ENCODE data around the gene ITGB1BP2.
A peak's percentile ranks its signal among the peaks of the same experiment; 100 is the strongest.
"Not testable (repeated sequence)": the region's sequence is repeated elsewhere in the genome, so short reads cannot be mapped to it uniquely, and the experiment has no call there.

Gene ITGB1BP2

DNA sequence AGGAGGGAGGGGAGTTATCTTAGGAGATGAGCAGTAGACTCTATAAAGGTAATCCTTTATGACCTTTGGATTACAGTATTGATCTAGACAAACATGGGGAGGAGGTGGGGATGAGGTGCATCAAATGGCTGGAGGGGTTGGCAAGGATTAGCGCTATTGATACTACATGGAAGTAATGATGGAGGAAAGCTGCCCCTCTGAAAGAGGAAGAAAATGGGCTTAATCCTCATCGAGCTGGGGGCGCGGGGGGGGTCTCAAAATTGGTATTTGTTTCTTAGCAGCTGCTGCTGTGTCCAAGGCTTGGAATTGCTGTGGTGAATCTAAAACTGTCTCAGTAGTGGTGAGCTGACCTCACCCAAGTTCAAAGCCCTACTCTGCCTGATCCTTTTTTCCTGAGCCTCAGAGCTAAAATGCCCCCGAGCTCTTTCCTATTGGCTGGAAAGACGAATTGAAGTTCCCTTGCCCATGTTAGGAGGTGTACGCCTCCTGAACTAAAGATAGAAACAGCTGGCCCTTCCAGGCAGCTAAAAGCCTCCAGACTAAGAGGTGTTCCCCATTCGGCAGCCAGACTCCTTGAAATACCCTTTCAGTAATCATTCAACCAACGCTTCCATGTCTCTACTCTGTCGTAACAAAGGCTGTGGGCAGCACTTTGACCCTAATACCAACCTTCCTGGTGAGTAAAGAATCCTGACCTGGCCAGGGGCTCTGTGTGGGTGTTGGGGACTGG lies at the start of gene ITGB1BP2:
Gene ITGB1BP2 (plus strand): TSS at position 556 of the 730 bp plus-strand sequence. CDS start 57 bp downstream, at position 613.
- no peak for DNase-seq (ENCODE audit: low read depth)

DNA sequence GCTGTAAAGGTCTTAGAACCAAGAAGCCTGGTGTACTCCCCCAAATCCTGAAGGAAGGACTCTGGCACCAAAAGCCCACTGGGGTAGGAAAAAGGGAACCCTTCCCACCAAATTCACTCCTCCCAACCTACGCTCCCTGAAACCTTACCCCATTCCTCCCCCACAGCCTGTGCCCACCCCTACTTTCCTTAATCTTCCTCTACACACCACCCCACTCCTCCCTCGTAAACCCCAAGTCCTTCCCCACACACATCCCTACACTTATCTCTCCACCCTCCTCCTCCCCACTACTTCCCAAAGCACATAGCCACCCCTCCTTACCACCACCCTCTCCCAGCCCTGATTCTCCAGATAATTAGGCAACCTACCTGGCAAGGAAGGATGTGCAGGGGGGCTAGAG lies 49.3 kb upstream of the ITGB1BP2 start:
- DNase-seq (ENCODE audit: low read depth): no peak

GRCh38 chrX:71253253-71254091 lies 48.1 kb upstream of the ITGB1BP2 start:
- no peak for DNase-seq (ENCODE audit: low read depth)

GRCh38 chrX:71254092-71254963 lies 47.2 kb upstream of the ITGB1BP2 start, which contains the start of gene ZMYM3:
Gene ZMYM3, minus strand, starts transcription at chrX:71254140. Its CDS starts 885 bp downstream, at chrX:71253255.
- DNase-seq (ENCODE audit: low read depth): peak; percentile 22

DNA sequence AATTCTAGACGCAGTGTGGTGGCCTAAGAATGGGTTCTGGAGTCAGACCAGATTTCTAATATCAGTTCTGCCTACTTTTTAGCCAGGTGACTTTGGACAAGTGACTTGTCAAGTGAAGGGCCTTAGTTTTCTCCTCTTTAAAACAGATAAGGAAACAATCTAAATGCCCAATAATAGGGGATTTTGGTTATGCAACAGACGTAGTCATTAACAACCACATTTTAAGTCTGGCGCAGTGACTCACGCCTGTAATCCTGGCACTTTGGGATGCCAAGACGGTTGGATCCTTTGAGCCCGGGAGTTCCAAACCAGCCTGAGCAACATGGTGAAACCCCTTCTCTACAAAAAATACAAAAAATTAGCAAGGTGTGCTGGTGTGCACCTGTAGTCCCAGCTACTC lies 45.5 kb upstream of the ITGB1BP2 start:
- no peak for DNase-seq (ENCODE audit: low read depth)

GRCh38 chrX:71256856-71257255 lies 44.7 kb upstream of the ITGB1BP2 start:
- DNase-seq (ENCODE audit: low read depth): no peak

- not testable (repeated sequence) for DNase-seq (ENCODE audit: low read depth)
Observed at GRCh38 chrX:71268624-71269023, 32.9 kb upstream of the ITGB1BP2 start.

- DNase-seq (ENCODE audit: low read depth): no peak
Observed at GRCh38 chrX:71269801-71270395, 31.7 kb upstream of the ITGB1BP2 start.

GRCh38 chrX:71272313-71272712 lies 29.2 kb upstream of the ITGB1BP2 start:
- not testable (repeated sequence) for DNase-seq (ENCODE audit: low read depth)

DNA sequence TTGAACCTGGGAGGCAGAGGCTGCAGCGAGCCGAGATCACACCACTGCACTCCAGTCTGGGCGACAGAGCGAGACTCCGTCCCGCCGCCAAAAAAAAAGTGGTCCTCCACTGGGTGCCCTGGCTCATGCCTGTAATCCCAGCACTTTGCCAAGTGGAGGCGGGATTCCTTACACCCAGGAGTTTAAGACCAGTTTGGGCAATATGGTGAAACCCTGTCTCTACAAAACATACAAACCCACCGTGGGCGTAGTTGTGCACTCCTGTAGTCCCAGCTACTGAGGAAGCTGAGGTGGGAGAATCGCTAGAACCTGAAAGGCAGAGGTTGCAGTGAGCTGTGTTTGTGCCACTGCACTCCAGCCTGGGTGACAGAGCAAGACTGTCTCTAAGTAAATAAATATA lies 20.2 kb upstream of the ITGB1BP2 start:
- DNase-seq (ENCODE audit: low read depth): not testable (repeated sequence)

- DNase-seq (ENCODE audit: low read depth): no peak
Observed at GRCh38 chrX:71282514-71283402, 18.8 kb upstream of the ITGB1BP2 start.

DNA sequence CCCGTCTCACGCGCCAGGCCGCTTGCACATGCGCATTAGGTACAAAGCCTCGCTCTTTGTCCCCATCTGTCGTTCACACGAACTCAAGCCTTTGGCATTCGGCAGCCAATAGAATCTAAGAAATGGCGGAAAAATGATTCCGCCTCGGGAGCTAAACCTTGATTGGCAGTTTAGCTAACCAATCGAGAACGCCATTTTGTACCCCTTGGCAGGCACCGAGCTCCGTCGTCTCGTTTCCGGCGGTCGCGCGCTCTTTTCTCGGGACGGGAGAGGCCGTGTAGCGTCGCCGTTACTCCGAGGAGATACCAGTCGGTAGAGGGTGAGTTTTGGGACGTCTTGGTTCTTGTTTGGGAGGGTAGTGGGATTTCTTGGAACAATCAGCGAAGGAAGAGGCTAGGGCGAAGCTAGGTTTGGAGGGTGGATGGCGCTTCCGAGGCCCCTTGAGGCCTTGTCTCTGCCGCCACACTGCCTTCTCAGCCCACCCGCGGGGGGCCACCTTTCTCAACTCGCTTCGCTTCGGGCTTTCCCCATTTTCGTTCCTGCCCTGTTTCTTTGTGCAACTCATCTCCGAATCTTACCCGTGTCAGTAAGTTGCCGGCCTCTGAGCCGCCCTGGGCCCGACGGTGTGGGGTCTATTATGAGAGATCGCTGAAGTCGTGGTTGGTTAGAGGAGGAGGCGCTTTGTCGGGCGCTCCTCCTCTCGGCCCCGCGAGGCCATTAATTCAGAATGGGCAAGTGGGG lies 18.0 kb upstream of the ITGB1BP2 start, which contains the start of gene NONO:
Gene NONO (plus strand): TSS at position 233 of the 741 bp plus-strand sequence. CDS start 7,003 bp downstream, outside the sequence.
- DNase-seq (ENCODE audit: low read depth): peak; percentile 90

GRCh38 chrX:71285929-71286328 lies 15.6 kb upstream of the ITGB1BP2 start:
- DNase-seq (ENCODE audit: low read depth): no peak

DNA sequence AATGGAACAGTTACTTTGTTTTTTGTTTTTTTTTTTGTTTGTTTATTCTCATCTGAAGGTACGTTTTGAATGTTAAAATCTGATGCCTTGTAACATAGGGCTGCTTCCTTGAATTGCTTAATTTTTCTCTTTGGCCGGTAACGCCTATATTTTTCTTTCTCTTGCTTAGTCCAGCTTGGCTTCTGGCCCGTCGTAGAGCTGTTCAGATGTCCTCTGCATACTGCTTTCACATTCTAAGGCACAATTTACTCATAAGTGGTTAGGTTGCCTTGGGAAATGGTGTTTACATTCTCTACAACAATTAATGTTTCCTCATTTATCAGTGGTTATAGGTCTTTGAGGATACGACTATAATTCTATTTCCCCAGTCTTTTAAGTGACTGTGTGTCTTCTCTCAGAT lies 10.2 kb upstream of the ITGB1BP2 start:
- DNase-seq (ENCODE audit: low read depth): no peak

DNA sequence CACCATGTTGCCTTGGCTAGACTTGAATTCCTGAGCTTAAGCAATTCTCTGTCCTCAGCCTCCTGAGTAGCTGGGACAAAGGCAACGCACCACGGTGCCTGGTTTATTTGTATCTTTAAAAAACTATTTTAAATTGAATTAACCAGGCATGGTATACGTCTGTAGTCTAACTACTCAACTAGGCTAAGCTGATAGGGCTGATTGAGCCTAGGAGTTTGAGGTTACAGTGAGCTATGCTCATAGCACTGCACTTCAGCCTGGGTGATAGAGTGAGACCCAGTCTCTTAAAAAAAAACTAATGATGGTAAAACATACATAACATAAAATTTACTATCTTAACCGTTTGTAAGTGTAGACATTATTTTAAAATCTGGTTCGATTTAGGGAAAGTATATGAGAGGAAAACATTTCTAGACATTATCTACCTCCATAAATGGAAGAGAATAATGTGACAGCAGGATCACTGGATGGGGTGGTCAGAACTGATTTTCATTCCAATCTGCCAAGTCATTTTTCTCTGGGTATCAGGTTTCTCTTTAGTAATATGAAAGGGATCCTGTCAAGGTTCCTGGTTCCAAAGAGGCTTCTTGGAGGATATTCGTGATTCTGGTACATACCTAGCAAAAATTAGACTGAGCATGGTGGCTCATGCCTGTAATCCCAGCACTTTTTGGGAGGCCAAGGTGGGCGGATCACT lies 8.7 kb upstream of the ITGB1BP2 start:
- no peak for DNase-seq (ENCODE audit: low read depth)

- DNase-seq (ENCODE audit: low read depth): no peak
Observed at GRCh38 chrX:71296806-71297205, 4.7 kb upstream of the ITGB1BP2 start.

DNA sequence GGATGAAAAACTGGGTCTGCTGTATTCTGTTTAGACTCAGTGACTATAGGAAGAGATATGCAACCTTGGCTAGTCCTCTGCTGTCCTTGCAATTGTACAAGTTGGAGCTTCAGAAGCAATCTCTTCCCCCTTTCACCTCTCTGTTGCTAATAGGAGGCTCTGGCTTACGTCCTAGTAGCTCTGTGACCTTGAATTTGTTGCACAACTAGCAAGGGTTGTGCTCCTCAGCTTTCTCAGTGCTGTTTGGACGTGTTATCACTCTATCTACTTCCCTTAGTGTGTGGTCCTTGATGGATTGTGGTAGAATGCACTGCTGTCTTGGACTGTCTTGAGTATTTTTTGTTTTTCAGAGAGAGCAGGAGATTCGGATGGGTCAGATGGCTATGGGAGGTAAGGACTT lies 3.4 kb upstream of the ITGB1BP2 start:
- no peak for DNase-seq (ENCODE audit: low read depth)

DNA sequence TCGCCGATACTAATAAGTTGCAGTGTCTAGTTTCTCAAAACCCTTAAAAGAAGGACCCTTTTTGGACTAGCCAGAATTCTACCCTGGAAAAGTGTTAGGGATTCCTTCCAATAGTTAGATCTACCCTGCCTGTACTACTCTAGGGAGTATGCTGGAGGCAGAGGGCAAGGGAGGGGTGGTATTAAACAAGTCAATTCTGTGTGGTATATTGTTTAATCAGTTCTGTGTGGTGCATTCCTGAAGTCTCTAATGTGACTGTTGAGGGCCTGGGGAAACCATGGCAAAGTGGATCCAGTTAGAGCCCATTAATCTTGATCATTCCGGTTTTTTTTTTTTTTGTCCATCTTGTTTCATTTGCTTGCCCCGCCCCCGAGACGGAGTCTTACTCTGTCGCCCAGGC lies 1.5 kb upstream of the ITGB1BP2 start:
- DNase-seq (ENCODE audit: low read depth): not testable (repeated sequence)

DNA sequence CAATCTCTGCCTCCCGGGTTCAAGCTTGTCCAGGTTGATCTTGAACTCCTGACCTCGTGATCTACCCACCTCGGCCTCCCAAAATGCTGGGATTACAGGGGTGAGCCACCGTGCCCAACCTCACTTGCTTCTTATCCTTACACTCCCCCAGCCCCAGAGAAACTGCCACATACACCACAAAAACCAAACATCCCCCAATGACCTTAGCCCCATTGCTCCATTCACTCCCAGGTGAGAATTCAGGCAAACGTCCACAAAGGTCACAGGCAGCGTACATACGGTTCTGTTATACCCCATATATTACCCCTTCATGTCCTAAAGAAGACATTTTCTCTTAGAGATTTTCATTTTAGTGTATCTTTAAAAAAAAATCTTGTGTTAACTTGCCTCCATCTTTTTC lies 1.1 kb upstream of the ITGB1BP2 start:
- DNase-seq (ENCODE audit: low read depth): not testable (repeated sequence)

Data from non-pigmented ciliary epithelial cell (primary cell).